Natural killer cell (primary cell): ENCODE results near the gene SLC6A1. TPM values are rescaled to one million over a fixed set of nuclear protein-coding genes. Genes with fewer than 3 reads are reported as not detected.

Experiments used
- ATAC-seq, 3 donors: fragments of 150-1000 bp in 2 of 3; fragments of 200-7000 bp in 1 of 3; cut with Tn5 transposase; 1 replicate in 1 of 3; 2 replicates in 2 of 3; pipeline ENCODE4 v1.10.0; 2021; ENCODE audit warnings: mild to moderate bottlenecking in 2 of 3, moderate library complexity in 2 of 3
- DNase-seq, 2 donors: peaks; one replicate each; pipeline versions ENCODE4 v3.0.0 to v3.0.0-alpha.2; 2013 to 2021; ENCODE audit warnings: mixed read lengths in 1 of 2
- H3K27ac ChIP-seq: one replicate; pipeline ENCODE4 v1.5.1; 2013; ENCODE audit warnings: mild to moderate bottlenecking, low read length
- H3K27me3 ChIP-seq: one replicate; pipeline ENCODE4 v1.6.1; 2013; ENCODE audit warnings: low read length; ENCODE audit not compliant: control insufficient read depth, insufficient read depth
- H3K36me3 ChIP-seq: one replicate; pipeline ENCODE4 v1.6.1; 2013; ENCODE audit warnings: low read length; ENCODE audit not compliant: control insufficient read depth, insufficient read depth
- H3K4me1 ChIP-seq: one replicate; pipeline ENCODE4 v1.6.1; 2013; ENCODE audit warnings: low read length; ENCODE audit not compliant: control insufficient read depth, insufficient read depth
- H3K4me3 ChIP-seq: one replicate; pipeline ENCODE4 v1.5.1; 2013; ENCODE audit warnings: low read length
- H3K9me3 ChIP-seq: one replicate; pipeline ENCODE4 v1.6.1; 2013; ENCODE audit warnings: low read length; ENCODE audit not compliant: control insufficient read depth, insufficient read depth
- H3K27ac Mint-ChIP-seq, 2 donors: one replicate each; pipeline ENCODE4 v1.8.0; 2022; ENCODE audit warnings: mild to moderate bottlenecking in 2 of 2, mixed read lengths in 2 of 2, moderate library complexity in 1 of 2
- H3K27me3 Mint-ChIP-seq, 2 donors: one replicate each; pipeline ENCODE4 v1.8.0; 2022; ENCODE audit warnings: low read depth in 2 of 2, mixed read lengths in 2 of 2
- H3K36me3 Mint-ChIP-seq: one replicate; pipeline ENCODE4 v1.8.0; 2022; ENCODE audit warnings: mixed read lengths
- H3K4me1 Mint-ChIP-seq, 2 donors: one replicate each; pipeline ENCODE4 v1.8.0; 2022; ENCODE audit warnings: mixed read lengths in 2 of 2
- H3K4me3 Mint-ChIP-seq: one replicate; pipeline ENCODE4 v1.8.0; 2022; ENCODE audit warnings: mild to moderate bottlenecking, moderate library complexity, mixed read lengths
- H3K9me3 Mint-ChIP-seq, 2 donors: one replicate each; pipeline ENCODE4 v1.8.0; 2022; ENCODE audit warnings: mixed read lengths in 2 of 2
- WGBS: methylation state at CpG from one replicate; pipeline ENCODE4 v1.1.7; 2013; ENCODE audit warnings: missing lambda C conversion rate; ENCODE audit not compliant: insufficient coverage; 5-methylcytosine and 5-hydroxymethylcytosine counted together
- intact Hi-C: fragments of 100-400 bp; cut with micrococcal nuclease; formaldehyde crosslinking; loops from one replicate; pipeline ENCODE4 v1.14.2; 2022
- total RNA-seq, 4 donors: library from RNA; stranded (reverse); fragments of 120-200 nt in 1 of 4; gene quantifications; one replicate each; pipeline versions ENCODE4 v1.2.3 to v1.2.4, GENCODE V29; 2013 to 2022
- TF ChIP-seq, protein P1 (sequence below): fragments of 200-600 bp; IDR thresholded peaks from one replicate; pipeline ENCODE4 v1.8.0; 2022; ENCODE audit warnings: antibody characterized with exemption

Gene SLC6A1
- total RNA-seq, 3 donors from 2014 or later (not counting 1 experiment from before 2014, with no cell fraction given), result not detected

DNA sequence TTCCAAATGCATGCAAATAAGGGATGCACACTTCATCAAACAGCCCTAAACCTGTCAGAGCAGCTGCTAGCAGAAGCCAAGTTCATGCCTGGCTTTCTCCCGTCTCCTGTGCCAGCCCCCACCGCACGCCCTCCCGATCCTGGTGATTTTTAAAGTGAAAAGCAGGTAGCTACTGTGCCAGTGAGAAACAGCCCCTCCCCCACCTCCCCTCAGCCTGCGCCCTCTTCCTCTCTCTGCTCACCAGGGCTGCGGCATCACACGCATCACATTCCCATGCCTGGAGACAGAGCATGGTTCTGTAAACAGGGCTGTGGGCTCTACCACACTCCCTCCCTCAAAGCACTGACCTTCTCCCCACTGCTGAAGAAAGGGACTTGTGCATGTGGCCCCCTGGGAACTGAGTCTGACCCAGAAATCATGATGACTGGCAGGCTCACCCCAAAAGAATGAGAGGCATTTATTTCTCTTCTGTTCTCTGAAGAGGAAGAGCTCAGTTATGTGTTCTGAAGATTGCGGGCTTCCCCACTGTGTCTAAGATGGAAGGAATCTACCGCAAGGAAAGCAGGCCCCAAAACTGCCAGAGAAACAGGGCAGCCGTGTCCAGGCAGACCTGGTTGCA is 14.5 kb upstream of the SLC6A1 start:
- TF ChIP-seq, protein P1, sequence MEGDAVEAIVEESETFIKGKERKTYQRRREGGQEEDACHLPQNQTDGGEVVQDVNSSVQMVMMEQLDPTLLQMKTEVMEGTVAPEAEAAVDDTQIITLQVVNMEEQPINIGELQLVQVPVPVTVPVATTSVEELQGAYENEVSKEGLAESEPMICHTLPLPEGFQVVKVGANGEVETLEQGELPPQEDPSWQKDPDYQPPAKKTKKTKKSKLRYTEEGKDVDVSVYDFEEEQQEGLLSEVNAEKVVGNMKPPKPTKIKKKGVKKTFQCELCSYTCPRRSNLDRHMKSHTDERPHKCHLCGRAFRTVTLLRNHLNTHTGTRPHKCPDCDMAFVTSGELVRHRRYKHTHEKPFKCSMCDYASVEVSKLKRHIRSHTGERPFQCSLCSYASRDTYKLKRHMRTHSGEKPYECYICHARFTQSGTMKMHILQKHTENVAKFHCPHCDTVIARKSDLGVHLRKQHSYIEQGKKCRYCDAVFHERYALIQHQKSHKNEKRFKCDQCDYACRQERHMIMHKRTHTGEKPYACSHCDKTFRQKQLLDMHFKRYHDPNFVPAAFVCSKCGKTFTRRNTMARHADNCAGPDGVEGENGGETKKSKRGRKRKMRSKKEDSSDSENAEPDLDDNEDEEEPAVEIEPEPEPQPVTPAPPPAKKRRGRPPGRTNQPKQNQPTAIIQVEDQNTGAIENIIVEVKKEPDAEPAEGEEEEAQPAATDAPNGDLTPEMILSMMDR, result no peak
- DNase-seq (no peak), ATAC-seq (no peak)
- Histone ChIP-seq H3K4me3 (no peak overlapping the region), H3K27me3 (no peaks in the 10 kb centered on the region), H3K4me1 (no peaks in the 10 kb centered on the region), H3K36me3 (no peaks in the 10 kb centered on the region), H3K9me3 (no peaks in the 10 kb centered on the region), H3K27ac (no peak overlapping the region)
- intact Hi-C loops, result no loop called here
- no peaks in the 10 kb centered on the region for H3K4me1 Mint-ChIP-seq
- peaks cover 26 to 27% of the 10 kb centered on the region in 2 donors for H3K27me3 Mint-ChIP-seq
- H3K27ac Mint-ChIP-seq, result no peak overlapping the region
- H3K9me3 Mint-ChIP-seq, result no peaks in the 10 kb centered on the region
- H3K36me3 Mint-ChIP-seq, result no peaks in the 10 kb centered on the region
- WGBS, result 50% methylated on average over 10 of the region's 10 CpGs
- no peak overlapping the region for H3K4me3 Mint-ChIP-seq

DNA sequence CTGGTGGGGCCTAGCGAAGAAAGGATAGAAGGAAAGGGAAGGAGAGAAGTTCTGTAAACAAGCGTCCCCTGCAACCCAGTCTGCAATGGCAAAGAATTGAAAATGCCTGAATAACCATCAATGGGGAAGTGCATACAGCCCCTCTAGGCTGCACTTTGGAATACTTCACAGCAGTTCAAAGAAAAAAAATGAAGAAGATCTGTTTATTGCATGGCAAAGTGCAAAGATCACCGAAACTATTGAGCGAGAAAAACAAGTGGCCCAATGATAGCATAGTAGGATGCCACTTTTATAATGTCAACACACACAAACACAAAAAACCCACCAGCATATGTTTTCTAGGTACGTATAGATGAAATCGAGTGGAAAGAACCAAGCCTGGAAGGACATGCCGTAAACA is 13.6 kb upstream of the SLC6A1 start:
- Histone ChIP-seq H3K4me1 (no peaks in the 10 kb centered on the region), H3K9me3 (no peaks in the 10 kb centered on the region), H3K36me3 (no peaks in the 10 kb centered on the region), H3K27me3 (no peaks in the 10 kb centered on the region), H3K4me3 (no peak overlapping the region), H3K27ac (no peak overlapping the region)
- H3K9me3 Mint-ChIP-seq, result no peaks in the 10 kb centered on the region
- intact Hi-C loops, result no loop called here
- ATAC-seq (no peak), DNase-seq (no peak)
- H3K4me1 Mint-ChIP-seq, result no peaks in the 10 kb centered on the region
- no peaks in the 10 kb centered on the region for H3K36me3 Mint-ChIP-seq
- TF ChIP-seq, protein P1, result no peak
- H3K4me3 Mint-ChIP-seq, result no peak overlapping the region
- WGBS, result 92% methylated on average over 5 of the region's 7 CpGs
- no peak overlapping the region for H3K27ac Mint-ChIP-seq
- peaks cover 26% of the 10 kb centered on the region in 2 donors for H3K27me3 Mint-ChIP-seq

DNA sequence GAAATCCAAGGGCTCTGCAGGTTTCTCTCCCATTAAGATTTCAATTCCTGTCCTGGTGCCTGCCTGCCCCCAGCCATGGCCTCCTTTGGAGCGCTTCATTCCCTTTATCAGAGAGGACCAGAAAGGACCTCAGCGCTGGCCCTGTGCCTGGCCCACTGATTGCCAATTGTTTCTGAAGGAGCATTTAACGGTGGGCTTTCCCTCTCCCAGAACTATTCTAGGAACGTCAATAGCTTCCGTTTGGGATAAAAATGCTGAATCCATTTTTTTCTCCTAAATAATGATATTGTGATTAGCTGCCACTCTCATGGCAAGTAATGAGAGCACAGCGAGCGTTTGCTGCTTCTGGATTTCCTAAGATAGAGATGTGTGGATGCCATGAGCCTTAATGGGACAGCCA is 12.2 kb upstream of the SLC6A1 start:
- Histone ChIP-seq H3K36me3 (no peaks in the 10 kb centered on the region), H3K27ac (no peak overlapping the region), H3K4me1 (no peaks in the 10 kb centered on the region), H3K9me3 (no peaks in the 10 kb centered on the region), H3K27me3 (no peaks in the 10 kb centered on the region), H3K4me3 (no peak overlapping the region)
- WGBS, result 86% methylated on average over 5 of the region's 7 CpGs
- Mint-ChIP-seq H3K9me3 (no peaks in the 10 kb centered on the region), H3K4me1 (no peaks in the 10 kb centered on the region), H3K36me3 (no peaks in the 10 kb centered on the region), H3K4me3 (no peak overlapping the region), H3K27me3 (peaks cover 20 to 26% of the 10 kb centered on the region in 2 donors), H3K27ac (no peak overlapping the region)
- TF ChIP-seq, protein P1, result no peak
- ATAC-seq, result no peak
- intact Hi-C loops, result no loop called here
- DNase-seq, result no peak

DNA sequence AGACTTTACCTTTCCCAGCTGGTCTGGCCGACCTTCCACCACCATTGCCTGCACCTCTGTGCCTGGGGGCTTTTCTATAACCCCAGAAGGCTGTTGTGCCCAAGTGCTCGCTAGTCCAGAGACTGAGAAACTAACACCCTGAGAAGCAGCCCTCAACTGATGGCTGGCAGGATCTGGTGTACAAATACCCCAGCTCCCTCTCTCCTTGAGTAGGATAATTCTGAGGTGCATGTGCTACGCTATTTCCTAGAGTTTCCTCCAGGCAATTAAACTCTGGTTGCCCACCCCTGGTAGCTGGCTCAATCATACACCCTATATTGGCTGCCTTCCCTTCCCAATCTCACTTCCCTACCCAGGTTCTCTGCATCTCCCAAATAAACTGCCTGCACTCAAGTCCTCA is 11.5 kb upstream of the SLC6A1 start:
- intact Hi-C loops, result no loop called here
- WGBS, result 79% methylated on average over 3 of the region's 3 CpGs
- TF ChIP-seq, protein P1, result no peak
- H3K9me3 ChIP-seq, result no peaks in the 10 kb centered on the region
- no peaks in the 10 kb centered on the region for H3K27me3 ChIP-seq
- H3K4me1 ChIP-seq, result no peaks in the 10 kb centered on the region
- Mint-ChIP-seq H3K27me3 (peaks cover 20 to 26% of the 10 kb centered on the region in 2 donors), H3K9me3 (no peaks in the 10 kb centered on the region), H3K27ac (no peak overlapping the region), H3K36me3 (no peaks in the 10 kb centered on the region), H3K4me1 (no peaks in the 10 kb centered on the region), H3K4me3 (no peak overlapping the region)
- H3K36me3 ChIP-seq, result no peaks in the 10 kb centered on the region
- H3K27ac ChIP-seq, result no peak overlapping the region
- no peak for DNase-seq
- ATAC-seq, result no peak
- H3K4me3 ChIP-seq, result no peak overlapping the region
